Measurements from ENCODE around the gene CAPZB. TPM values are rescaled to one million over a fixed set of nuclear protein-coding genes. Genes with fewer than 3 reads are reported as not detected.

Gene CAPZB
- total RNA-seq, 1 experiment from 2014 or later: 348 TPM

- TF ChIP-seq CTCF (conservative IDR thresholded peaks at IDR 0.05): no peak
- Histone ChIP-seq H2AFZ (ENCODE audit: low read length) (no peak overlapping the region), H3K56ac (ENCODE audit: insufficient read length, low read depth, low read length) (no peak overlapping the region), H3K23ac (ENCODE audit: insufficient read length, low read depth, low read length) (no peak overlapping the region), H3K4me1 (ENCODE audit: insufficient read depth, low read length) (no peaks in the 10 kb centered on the region), H3K4ac (ENCODE audit: low read depth, low read length) (no peak overlapping the region), H2AK5ac (ENCODE audit: insufficient read length, low read length) (no peak overlapping the region), H4K8ac (replicated peaks; ENCODE audit: insufficient read length, low read depth, low read length) (no peak overlapping the region), H3K79me2 (ENCODE audit: insufficient read depth, low read length) (no peaks in the 10 kb centered on the region), H3K9ac (ENCODE audit: extremely low read depth, insufficient read length, low read length) (no peak overlapping the region), H3K18ac (ENCODE audit: insufficient read length, low read depth, low read length) (no peak overlapping the region), H3K4me2 (ENCODE audit: insufficient read depth, insufficient read length, low read length) (no peak overlapping the region), H4K5ac (ENCODE audit: insufficient read length, low read depth, low read length) (no peak overlapping the region), H2BK15ac (ENCODE audit: low read depth, low read length) (no peak overlapping the region), H2BK12ac (ENCODE audit: insufficient read length, low read depth, low read length) (no peak overlapping the region), H3K27ac (ENCODE audit: insufficient read length, low read depth, low read length) (no peak overlapping the region), H3K23me2 (ENCODE audit: insufficient read length, low read depth, low read length, poor library complexity, severe bottlenecking) (no peaks in the 10 kb centered on the region), H3K79me1 (ENCODE audit: insufficient read depth, low read depth, low read length, poor library complexity, severe bottlenecking) (no peaks in the 10 kb centered on the region), H4K20me1 (ENCODE audit: control insufficient read depth, insufficient read depth, insufficient read length) (no peaks in the 10 kb centered on the region), H2BK120ac (ENCODE audit: low read depth, low read length, poor library complexity, severe bottlenecking) (no peak overlapping the region), H2BK5ac (ENCODE audit: insufficient read length, low read length) (no peak overlapping the region), H2BK20ac (ENCODE audit: low read depth, low read length, poor library complexity, severe bottlenecking) (no peak overlapping the region), H3T11ph (ENCODE audit: low read length) (no peak overlapping the region), H3K14ac (ENCODE audit: insufficient read depth, low read length) (no peak overlapping the region), H3K9me3 (ENCODE audit: control insufficient read depth, low read depth, low read length) (no peaks in the 10 kb centered on the region), H3K27me3 (ENCODE audit: insufficient read depth, low read length) (no peaks in the 10 kb centered on the region), H4K91ac (ENCODE audit: insufficient read length, low read depth, low read length) (no peak overlapping the region)
- DNase-seq: no peak
- Mint-ChIP-seq H3K36me3 (ENCODE audit: insufficient read depth in 1 of 3, low read depth in 3 of 3) (peaks cover 0 to 9% (median 0%) of the 10 kb centered on the region in 3 experiments; a peak in 2 of 7 replicates), H3K4me3 (no peak overlapping the region; a peak in 1 of 5 replicates), H3K27me3 (ENCODE audit: low read depth) (no peaks in the 10 kb centered on the region; the same call in 1 of the 2 replicates), H3K4me1 (peaks cover 11 to 15% of the 10 kb centered on the region in 2 experiments), H3K27ac (no peak overlapping the region), H3K9me3 (no peaks in the 10 kb centered on the region)
- no CpG with 5 or more reads among the region's 9 CpGs for whole genome bisulfite sequencing (ENCODE audit: extremely low coverage, insufficient read length, low lambda C conversion rate)
Measured at GRCh38 chr1:19333587-19334354, 151.6 kb downstream of the CAPZB start.

Measured in H9 (cell line).